Measurements from ENCODE around the gene WDFY4. TPM values are rescaled to one million over a fixed set of nuclear protein-coding genes. Genes with fewer than 3 reads are reported as not detected.

WDFY4 gene, protein sequence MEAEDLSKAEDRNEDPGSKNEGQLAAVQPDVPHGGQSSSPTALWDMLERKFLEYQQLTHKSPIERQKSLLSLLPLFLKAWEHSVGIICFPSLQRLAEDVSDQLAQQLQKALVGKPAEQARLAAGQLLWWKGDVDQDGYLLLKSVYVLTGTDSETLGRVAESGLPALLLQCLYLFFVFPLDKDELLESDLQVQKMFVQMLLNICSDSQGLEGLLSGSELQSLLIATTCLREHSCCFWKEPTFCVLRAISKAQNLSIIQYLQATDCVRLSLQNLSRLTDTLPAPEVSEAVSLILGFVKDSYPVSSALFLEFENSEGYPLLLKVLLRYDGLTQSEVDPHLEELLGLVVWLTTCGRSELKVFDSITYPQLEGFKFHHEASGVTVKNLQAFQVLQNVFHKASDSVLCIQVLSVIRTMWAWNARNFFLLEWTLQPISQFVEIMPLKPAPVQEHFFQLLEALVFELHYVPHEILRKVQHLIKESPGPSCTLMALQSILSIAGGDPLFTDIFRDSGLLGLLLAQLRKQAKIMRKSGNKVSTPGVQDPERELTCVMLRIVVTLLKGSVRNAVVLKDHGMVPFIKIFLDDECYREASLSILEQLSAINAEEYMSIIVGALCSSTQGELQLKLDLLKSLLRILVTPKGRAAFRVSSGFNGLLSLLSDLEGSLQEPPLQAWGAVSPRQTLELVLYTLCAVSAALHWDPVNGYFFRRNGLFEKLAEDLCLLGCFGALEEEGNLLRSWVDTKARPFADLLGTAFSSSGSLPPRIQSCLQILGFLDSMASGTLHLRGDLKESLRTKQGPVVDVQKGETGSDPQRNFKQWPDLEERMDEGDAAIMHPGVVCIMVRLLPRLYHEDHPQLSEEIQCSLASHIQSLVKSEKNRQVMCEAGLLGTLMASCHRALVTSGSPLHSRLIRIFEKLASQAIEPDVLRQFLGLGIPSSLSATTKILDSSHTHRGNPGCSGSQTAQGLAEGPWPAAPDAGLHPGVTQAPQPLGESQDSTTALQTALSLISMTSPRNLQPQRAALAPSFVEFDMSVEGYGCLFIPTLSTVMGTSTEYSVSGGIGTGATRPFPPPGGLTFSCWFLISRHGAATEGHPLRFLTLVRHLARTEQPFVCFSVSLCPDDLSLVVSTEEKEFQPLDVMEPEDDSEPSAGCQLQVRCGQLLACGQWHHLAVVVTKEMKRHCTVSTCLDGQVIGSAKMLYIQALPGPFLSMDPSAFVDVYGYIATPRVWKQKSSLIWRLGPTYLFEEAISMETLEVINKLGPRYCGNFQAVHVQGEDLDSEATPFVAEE (N-terminal part only)
- total RNA-seq = 0.94 TPM

DNA sequence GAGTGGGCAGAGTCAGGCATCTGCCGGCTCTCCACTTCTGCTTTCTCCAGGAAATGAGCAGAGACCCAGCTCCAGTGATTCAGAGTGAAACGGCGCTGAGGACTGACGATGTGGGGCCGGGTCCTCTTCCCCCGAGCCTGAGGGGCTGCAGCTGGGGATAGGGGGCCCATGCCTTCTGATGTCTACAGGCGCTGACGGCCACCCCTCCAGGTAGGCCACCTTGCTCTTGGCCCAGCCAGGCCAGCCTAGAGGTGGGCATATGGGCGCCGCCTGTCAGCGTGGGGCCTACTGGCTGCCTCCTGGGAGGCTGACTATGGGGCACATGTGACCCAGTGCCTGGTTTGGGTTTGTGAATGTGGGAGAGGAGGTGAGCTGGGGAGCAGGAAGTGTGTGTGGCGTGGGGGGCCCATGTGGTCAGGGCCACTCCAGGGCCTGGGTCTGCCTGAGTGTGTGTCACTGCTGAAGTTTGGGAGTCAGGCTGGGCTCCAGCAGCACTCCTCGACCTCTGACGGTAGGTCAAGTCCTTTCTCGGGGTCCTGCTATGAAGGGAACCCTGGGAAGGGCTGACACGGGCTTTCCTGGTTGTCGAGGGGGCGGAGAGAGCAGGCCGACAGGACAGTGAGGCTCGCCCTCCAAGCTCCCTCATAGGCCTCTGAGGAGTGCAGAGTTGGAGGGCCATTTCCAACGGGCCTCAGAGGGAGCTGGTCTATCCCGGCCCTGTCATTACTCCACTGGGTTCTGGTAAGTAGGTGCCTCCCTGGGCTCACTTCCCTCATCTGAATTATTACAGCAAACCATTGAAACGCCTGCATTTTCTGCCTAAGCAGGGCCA is at the start of gene WDFY4:
Gene WDFY4 (plus strand): TSS at position 82 of the 832 bp plus-strand sequence. CDS start 24,860 bp downstream, outside the sequence.

DNA sequence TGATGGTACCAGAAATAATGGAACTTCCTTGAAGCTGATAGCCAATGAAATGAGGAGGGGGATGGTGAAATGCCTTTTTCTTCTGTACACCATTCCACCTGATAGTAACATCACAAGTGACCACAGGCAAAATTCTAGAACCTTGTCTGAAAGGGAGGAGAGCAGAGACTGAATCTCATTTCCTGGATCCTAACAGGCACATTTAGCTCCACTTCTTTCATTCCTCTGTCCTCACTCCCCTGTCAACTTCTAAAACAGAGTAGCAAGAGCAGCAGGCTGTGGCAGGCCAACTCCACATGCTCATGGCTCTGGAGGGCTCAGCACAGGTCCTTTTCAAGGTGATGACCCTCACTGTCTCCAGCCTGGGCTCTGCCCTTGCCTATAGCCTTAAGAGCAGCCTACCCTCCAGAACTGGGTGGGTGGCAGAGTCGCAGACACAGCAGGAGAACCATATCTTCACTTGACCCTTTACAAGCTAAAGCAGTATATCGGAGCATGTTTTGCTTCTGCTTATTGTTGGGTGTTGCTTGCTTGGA is 255.2 kb downstream of the WDFY4 start, which contains the start of gene LRRC18:
Gene LRRC18 (minus strand): TSS at position 51 of the 536 bp plus-strand sequence. CDS start 25,685 bp downstream, outside the sequence.

Small RNA genes lying within 50 kb of the gene (small RNA-seq; reads per million reads assigned to genes)
- not detected for gene MIR4294 (ENCODE audit: low replicate concordance)

Other genes with a start within 250 kb of the WDFY4 start
- gene ARHGAP22, start 79.8 kb upstream of the WDFY4 start, total RNA-seq = 5.0 TPM

Data from parietal lobe (tissue), 2 donors.